ENCODE measurements around the gene DNAAF5.

DNA sequence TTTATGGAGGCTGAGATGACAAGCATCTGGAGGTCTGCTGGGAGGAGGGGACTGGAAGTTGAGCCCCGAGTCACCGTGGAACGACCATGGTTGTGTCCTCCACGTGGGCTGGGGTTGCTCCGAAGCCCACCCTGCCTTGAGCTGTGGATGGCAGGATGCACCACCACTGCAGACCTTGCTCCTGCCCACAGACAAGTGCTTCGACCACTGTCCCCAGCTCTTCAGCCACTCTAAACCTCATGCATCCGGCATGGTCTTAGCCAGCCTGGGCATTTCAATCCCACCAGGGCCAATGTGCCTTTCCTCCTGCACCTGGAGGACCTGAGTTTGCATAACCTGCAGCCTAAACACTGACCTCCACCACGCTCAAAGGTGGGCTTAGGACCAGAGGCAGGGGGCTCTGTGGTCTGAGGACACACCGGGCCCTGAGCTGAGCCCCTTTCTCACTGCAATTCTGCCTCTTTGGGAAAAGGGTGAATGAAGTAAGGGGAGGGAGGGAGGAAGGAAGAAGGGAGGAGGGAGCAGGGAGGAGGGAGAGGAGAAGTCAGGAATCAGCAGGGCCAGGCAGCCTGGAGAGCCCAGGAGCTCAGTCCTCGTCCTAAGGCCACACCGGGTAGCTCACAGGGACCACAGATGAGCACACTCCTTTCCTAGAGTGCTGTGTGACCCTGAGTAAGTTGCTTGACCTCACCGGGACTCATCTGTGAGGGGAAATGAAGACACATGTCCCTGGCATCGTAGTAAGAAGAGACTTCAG is 44.8 kb upstream of the DNAAF5 start:
- TF ChIP-seq, protein P1, sequence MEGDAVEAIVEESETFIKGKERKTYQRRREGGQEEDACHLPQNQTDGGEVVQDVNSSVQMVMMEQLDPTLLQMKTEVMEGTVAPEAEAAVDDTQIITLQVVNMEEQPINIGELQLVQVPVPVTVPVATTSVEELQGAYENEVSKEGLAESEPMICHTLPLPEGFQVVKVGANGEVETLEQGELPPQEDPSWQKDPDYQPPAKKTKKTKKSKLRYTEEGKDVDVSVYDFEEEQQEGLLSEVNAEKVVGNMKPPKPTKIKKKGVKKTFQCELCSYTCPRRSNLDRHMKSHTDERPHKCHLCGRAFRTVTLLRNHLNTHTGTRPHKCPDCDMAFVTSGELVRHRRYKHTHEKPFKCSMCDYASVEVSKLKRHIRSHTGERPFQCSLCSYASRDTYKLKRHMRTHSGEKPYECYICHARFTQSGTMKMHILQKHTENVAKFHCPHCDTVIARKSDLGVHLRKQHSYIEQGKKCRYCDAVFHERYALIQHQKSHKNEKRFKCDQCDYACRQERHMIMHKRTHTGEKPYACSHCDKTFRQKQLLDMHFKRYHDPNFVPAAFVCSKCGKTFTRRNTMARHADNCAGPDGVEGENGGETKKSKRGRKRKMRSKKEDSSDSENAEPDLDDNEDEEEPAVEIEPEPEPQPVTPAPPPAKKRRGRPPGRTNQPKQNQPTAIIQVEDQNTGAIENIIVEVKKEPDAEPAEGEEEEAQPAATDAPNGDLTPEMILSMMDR (IDR thresholded peaks at IDR 0.05) = no peak
- no peak for TF ChIP-seq ZFX (IDR thresholded peaks at IDR 0.05; ENCODE audit: borderline replicate concordance)
